GM21825 (cell line): Measurements from ENCODE around the gene AVEN.
"Not testable (repeated sequence)": the region's sequence is repeated elsewhere in the genome, so short reads cannot be mapped to it uniquely, and the experiment has no call there.

ENCODE experiments used
- ATAC-seq: cut with Tn5 transposase; IDR thresholded peaks from one replicate; pipeline ENCODE4 v1.9.1; 2021; ENCODE audit warnings: mild to moderate bottlenecking, moderate library complexity; ENCODE audit not compliant: unreplicated experiment

The AVEN gene

GRCh38 chr15:34043391-34043790 is 4.4 kb upstream of the AVEN start:
- no peak for ATAC-seq

- peak; percentile 17 for ATAC-seq
Observed at GRCh38 chr15:34039790-34040113, 748 bp upstream of the AVEN start.

GRCh38 chr15:34038023-34038870 is 757 bp downstream of the AVEN start:
- peak; percentile 72 for ATAC-seq

DNA sequence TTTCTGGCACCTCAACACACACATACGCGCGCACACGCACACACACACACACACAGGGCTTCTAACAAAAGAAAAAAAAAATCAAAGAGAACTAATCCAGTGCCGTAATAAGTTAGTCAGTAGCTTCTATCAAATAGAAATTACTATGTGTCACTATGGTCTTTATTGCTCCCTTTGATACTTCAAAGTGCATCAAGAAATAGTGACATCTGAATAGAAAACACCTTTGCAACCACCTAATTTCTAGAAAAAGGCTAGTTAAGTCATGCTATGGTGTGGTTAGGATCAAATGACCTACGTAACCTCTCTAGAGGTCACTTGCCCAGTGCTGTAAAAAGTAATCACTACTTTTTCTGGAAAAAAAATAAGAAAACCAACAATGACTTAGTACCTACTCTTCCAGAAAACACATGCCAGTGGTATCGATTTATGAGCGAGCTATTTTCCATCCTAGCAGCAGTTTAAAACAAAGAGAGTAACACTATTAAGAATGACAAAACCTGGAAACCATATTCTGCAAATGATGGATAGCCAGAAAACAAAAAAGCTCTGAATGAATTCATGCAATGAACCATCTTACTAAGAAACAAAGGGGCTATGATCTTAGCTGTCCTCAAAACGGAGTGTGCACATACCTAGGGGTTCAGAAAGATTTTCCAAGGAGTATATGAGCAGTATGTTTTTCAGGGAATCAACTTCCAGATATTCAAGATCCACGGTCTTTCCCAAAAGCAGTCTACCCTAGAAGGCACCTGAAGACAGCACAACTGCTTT is 6.8 kb downstream of the AVEN start:
- ATAC-seq: no peak

DNA sequence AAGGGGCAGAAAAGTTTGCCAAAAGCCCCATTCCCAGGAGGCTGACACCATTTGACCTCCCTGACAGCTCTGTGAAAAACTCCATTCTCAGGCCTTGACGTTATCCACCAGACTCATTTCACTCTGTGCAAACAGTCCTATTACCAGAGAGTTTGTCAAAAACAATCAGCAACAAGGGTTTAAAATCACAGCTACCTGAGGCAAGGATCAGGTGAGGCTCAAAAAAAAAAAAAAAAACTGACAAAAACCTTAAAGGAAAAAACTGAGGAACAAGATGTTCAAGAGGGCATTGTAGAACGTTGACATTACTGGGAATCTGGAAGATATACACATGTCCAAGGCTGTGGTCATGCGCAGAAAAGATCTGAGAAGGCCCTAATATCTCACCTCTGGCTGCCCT is 11.4 kb downstream of the AVEN start:
- no peak for ATAC-seq

DNA sequence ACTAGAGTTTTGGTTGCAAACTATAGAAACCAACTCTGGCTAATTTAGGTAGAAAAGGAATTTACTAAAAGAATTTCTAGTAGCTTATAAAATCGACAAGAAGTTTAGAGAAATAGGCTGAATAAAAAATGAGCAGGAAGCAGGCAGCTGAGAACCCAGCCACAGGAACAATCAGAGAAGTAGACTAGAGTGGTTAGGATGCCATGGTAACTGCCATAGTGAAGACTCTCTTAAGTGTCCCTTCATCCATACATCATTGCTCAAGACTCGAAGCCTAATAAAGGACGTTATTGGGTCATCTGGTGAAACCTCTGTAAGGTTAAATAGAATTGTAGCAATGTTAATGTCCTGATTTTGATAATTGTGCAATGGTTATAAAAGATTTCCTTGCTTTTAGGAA is 13.8 kb downstream of the AVEN start:
- ATAC-seq: no peak

GRCh38 chr15:34023907-34024306 is 15.1 kb downstream of the AVEN start:
- no peak for ATAC-seq

DNA sequence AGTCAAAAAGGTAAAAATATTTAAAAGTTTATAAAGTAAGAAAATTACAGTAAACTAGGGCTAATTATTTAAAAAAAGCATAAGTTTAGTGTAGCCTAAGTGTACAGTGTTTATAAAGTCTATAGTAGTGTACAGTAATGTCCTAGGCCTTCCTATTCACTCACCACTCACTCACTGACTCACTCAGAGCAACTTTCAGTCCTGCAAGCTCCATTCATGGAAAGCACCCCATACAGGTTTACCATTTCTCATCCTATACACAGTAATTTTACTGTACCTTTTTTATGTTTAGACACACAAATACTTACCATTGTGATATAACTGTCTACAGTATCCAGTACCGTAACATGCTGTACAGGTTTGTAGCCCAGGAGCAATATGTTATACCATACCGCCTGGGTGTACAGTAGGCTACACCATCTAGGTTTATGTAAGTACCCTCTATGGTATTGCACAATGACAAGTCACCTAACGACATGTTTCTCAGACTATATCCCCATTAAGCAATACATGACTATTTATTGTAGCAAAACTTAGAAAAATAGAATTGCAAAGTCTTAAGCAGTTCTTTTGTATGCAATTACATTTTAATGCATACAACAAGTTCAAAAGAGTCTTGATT is 19.5 kb downstream of the AVEN start:
- ATAC-seq: no peak

DNA sequence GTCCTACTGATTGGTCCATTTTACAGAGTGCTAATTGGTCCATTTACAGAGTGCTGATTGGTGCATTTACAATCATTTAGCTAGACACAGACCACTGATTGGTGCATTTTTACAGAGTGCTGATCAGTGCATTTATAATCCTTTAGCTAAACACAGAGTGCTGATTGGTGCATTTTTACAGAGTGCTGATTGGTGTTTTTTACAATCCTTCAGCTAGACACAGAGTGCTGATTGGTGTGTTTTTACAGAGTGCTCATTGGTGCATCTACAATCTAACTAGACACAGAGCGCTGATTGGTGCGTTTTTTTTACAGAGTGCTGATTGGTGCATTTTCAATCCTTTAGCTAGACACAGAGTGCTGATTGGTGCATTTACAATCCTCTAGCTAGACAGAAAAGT is 20.3 kb downstream of the AVEN start:
- not testable (repeated sequence) for ATAC-seq

DNA sequence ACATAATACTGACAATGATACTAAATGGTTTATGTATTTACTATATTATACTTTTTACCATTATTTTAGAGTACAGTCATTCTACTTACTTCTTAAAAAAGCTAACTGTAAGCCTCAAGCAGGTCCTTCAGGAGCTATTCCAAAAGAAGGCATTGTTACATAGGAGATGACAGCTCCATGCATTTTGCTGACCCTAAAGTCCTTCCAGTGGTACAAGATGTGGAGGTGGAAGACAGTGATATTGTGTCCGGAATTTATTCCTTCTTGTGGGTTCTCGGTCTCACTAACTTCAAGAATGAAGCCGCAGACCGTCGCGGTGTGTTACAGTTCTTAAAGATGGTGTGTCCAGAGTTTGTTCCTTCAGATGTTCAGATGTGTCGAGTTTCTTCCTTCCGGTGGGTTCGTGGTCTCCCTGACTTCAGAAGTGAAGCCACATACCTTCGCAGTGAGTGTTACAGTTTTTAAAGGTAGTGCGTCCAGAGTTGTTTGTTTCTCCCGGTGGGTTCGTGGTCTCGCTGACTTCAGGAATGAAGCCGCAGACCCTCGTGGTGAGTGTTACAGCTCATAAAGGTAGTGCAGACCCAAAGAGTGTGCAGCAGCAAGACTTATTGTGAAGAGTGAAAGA is 20.9 kb downstream of the AVEN start:
- ATAC-seq: no peak

- ATAC-seq: no peak
Observed at GRCh38 chr15:34014556-34014955, 24.4 kb downstream of the AVEN start.

DNA sequence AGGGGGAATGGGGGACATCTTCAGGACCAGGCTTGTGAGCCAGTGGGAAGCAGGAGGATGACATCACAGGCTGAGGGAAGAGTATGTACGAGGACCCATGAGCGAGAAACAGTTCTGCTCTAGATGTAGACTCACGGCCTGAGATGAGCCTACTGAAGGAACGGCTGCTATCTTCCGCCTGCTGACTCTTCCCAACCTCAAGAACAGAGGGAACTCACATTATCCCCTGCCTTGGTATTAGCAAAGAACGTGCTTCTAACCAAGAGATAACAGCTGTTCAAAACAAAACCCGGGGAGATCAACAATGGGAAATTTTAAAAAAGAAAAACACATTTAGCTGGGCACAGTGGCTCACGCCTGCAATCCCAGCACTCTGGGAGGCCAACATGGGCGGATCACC is 25.3 kb downstream of the AVEN start:
- no peak for ATAC-seq

DNA sequence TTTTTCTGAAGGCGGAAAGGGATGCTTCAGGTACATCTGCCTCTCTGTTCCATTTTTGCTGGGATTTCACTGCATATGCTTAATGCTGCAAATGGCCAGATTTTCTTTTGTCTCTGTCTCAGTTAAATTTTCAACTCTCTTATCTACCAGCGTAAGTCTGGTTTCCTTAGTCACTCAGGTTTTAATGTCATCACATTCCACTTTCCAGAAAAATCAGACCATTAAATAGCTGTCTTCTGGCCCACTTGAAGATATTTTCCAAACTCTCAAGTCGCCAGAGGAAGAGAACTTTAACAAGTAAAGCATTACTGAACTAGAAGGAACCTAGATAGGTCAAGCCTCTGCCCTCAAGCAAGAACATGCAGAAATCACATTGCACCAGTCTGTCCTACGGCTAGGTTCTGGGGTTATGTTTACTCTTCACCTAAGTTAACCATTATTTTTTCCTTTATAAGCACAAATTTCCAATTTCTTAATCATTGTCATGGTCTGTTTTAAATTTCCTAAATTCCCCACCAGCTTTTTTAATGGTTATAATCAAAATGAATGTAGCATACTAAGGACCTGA is 26.5 kb downstream of the AVEN start:
- ATAC-seq: no peak

DNA sequence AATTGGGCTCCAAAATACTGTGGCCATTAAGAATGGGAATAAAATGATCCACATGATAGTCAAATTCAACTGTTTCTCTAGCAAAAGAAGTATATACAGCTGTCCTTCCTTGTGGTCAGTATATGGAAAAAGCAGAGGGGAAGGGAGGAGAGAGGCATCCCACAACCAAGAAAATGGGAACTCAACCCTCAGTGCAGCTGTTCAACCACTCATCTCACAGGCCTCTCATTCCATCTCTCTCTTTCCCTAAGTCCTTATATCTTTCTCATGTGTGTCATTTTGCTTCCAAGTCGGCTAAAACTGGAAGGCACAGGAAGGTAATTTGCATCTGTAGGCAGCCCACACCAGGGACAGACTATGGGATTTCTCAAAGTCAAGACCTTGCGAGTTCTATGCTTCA is 27.5 kb downstream of the AVEN start:
- no peak for ATAC-seq

GRCh38 chr15:34010921-34011320 is 28.1 kb downstream of the AVEN start:
- no peak for ATAC-seq

- no peak for ATAC-seq
Observed at GRCh38 chr15:34009656-34010055, 29.3 kb downstream of the AVEN start.

GRCh38 chr15:34006381-34006780 is 32.6 kb downstream of the AVEN start:
- no peak for ATAC-seq

- no peak for ATAC-seq
Observed at GRCh38 chr15:34001536-34001935, 37.5 kb downstream of the AVEN start.

GRCh38 chr15:33995666-33996065 is 43.3 kb downstream of the AVEN start:
- not testable (repeated sequence) for ATAC-seq

GRCh38 chr15:33994005-33994615 is 44.9 kb downstream of the AVEN start:
- no peak for ATAC-seq

GRCh38 chr15:33988384-33988783 is 50.6 kb downstream of the AVEN start:
- ATAC-seq: no peak
